Measurements from ENCODE around the gene SF3A1.

- TF ChIP-seq CTCF (IDR thresholded peaks at IDR 0.05; ENCODE audit: low read depth, low read length) (no peak), EZH2phosphoT487 (IDR thresholded peaks at IDR 0.05; ENCODE audit: low read depth) (no peak)
Observed at GRCh38 chr22:30318799-30319419, 37.8 kb downstream of the SF3A1 start.

Data from OCI-LY3 (cell line).